Neural cell (in vitro differentiated cells): ENCODE measurements around the gene ERN2. TPM values are rescaled to one million over a fixed set of nuclear protein-coding genes. Genes with fewer than 3 reads are reported as not detected.
"Not testable (repeated sequence)": the region's sequence is repeated elsewhere in the genome, so short reads cannot be mapped to it uniquely, and the experiment has no call there.

Experiments used
- H2AFZ ChIP-seq: fragments of 200-600, 300-800 bp; sonication (generic), shearing (Covaris generic); 2 replicates; pipeline ENCODE4 v1.6.0; 2014; ENCODE audit warnings: low read depth, mild to moderate bottlenecking, antibody characterized with exemption, low read length, moderate library complexity
- H3F3A ChIP-seq: fragments of 200-600 bp; shearing (Covaris generic); 2 replicates; pipeline ENCODE4 v1.6.1; 2016; ENCODE audit warnings: mild to moderate bottlenecking, moderate library complexity, mixed read lengths, antibody characterized with exemption, low read length; ENCODE audit not compliant: insufficient read depth, poor library complexity, severe bottlenecking
- H3K27ac ChIP-seq: fragments of 200-600, 300-800 bp; sonication (generic), shearing (Covaris generic); 2 replicates; pipeline ENCODE4 v1.5.1; 2014; ENCODE audit warnings: mild to moderate bottlenecking, low read length, moderate library complexity
- H3K27me3 ChIP-seq: fragments of 300-800, 200-600 bp; sonication (generic), shearing (Covaris generic); 2 replicates; pipeline ENCODE4 v1.6.0; 2014; ENCODE audit warnings: mild to moderate bottlenecking, low read depth, low read length, moderate library complexity; ENCODE audit not compliant: insufficient read depth
- H3K36me3 ChIP-seq: fragments of 300-800, 200-600 bp; sonication (generic), shearing (Covaris generic); 2 replicates; pipeline ENCODE4 v1.5.1; 2014; ENCODE audit warnings: mild to moderate bottlenecking, antibody characterized with exemption, low read length, moderate library complexity; ENCODE audit not compliant: insufficient read depth
- H3K4me2 ChIP-seq: fragments of 300-800, 200-600 bp; sonication (generic), shearing (Covaris generic); 2 replicates; pipeline ENCODE4 v1.6.0; 2014; ENCODE audit warnings: mild to moderate bottlenecking, low read length
- H3K4me3 ChIP-seq: fragments of 300-800, 200-600 bp; sonication (generic), shearing (Covaris generic); 2 replicates; pipeline ENCODE4 v1.5.1; 2014; ENCODE audit warnings: mild to moderate bottlenecking, low read length, moderate library complexity
- H3K79me2 ChIP-seq: fragments of 200-600 bp; shearing (Covaris generic); replicated peaks from 2 replicates; pipeline ENCODE4 v1.6.0; 2014; ENCODE audit warnings: mild to moderate bottlenecking, low read length, moderate library complexity; ENCODE audit not compliant: insufficient read depth
- H3K9ac ChIP-seq: fragments of 300-800, 200-600 bp; sonication (generic), shearing (Covaris generic); 2 replicates; pipeline ENCODE4 v1.6.1; 2016; ENCODE audit warnings: mild to moderate bottlenecking, low read length, mixed read lengths
- H3K9me2 ChIP-seq: fragments of 200-600 bp; shearing (Covaris generic); 2 replicates; pipeline ENCODE4 v1.6.1; 2016; ENCODE audit warnings: mild to moderate bottlenecking, low read length, mixed read lengths; ENCODE audit not compliant: insufficient read depth
- H3K9me3 ChIP-seq: fragments of 200-600, 300-800 bp; sonication (generic), shearing (Covaris generic); 2 replicates; pipeline ENCODE4 v1.6.1; 2016; ENCODE audit warnings: mild to moderate bottlenecking, mixed run types, low read length, moderate library complexity, mixed read lengths
- H4K20me1 ChIP-seq: fragments of 200-600 bp; shearing (Covaris generic); 2 replicates; pipeline ENCODE4 v1.6.1; 2016; ENCODE audit warnings: mild to moderate bottlenecking, mixed run types; ENCODE audit not compliant: insufficient read depth
- EP300 ChIP-seq: fragments of 450-650 bp; conservative IDR thresholded peaks from 2 replicates; pipeline ENCODE4 v1.6.1; 2014; ENCODE audit warnings: antibody characterized with exemption, mild to moderate bottlenecking, moderate library complexity; ENCODE audit not compliant: poor library complexity, severe bottlenecking
- EZH2 ChIP-seq: fragments of 200-600, 300-800 bp; shearing (Covaris generic), sonication (generic); IDR thresholded peaks from 2 replicates; pipeline ENCODE4 v1.6.1; 2014; ENCODE audit warnings: antibody characterized with exemption, low read length, borderline replicate concordance, mild to moderate bottlenecking; ENCODE audit not compliant: insufficient read depth, poor library complexity, severe bottlenecking
- MXI1 ChIP-seq: fragments of 450-650 bp; conservative IDR thresholded peaks from 2 replicates; pipeline ENCODE4 v1.6.1; 2014; ENCODE audit warnings: antibody characterized with exemption, mild to moderate bottlenecking; ENCODE audit not compliant: poor library complexity, severe bottlenecking
- POLR2AphosphoS5 ChIP-seq: IDR thresholded peaks from 2 replicates; pipeline ENCODE4 v1.6.1; 2012
- RAD21 ChIP-seq: fragments of 450-650 bp; conservative IDR thresholded peaks from 2 replicates; pipeline ENCODE4 v1.6.1; 2014; ENCODE audit warnings: antibody characterized with exemption, mild to moderate bottlenecking, moderate library complexity
- SMC3 ChIP-seq: fragments of 450-650 bp; conservative IDR thresholded peaks from 2 replicates; pipeline ENCODE4 v1.6.1; 2014; ENCODE audit warnings: antibody characterized with exemption, mild to moderate bottlenecking, moderate library complexity; ENCODE audit not compliant: poor library complexity
- TAF1 ChIP-seq: IDR thresholded peaks from 2 replicates; pipeline ENCODE4 v1.6.1; 2012; ENCODE audit warnings: low read depth
- polyA plus RNA-seq: library from polyadenylated mRNA; depleted of rRNA; stranded (reverse); fragments of >200 nt; gene quantifications from 2 replicates; pipeline ENCODE4 v1.2.3, GENCODE V29; 2014
- TF ChIP-seq, protein P1 (sequence below): fragments of 450-650 bp; IDR thresholded peaks from 2 replicates; pipeline ENCODE4 v1.5.1; 2014; ENCODE audit warnings: antibody characterized with exemption, mild to moderate bottlenecking, moderate library complexity; ENCODE audit not compliant: poor library complexity, severe bottlenecking
- TF ChIP-seq, protein P2 (sequence below): IDR thresholded peaks from 2 replicates; pipeline ENCODE4 v1.6.1; 2012; ENCODE audit warnings: borderline replicate concordance

The ERN2 gene
- polyA plus RNA-seq, 1 donor from 2014 or later, result not detected

- not testable (repeated sequence) for H3K9ac ChIP-seq, H3K79me2 ChIP-seq, H3F3A ChIP-seq, H3K4me2 ChIP-seq, H2AFZ ChIP-seq, H3K36me3 ChIP-seq, H3K4me3 ChIP-seq, H3K27me3 ChIP-seq, H4K20me1 ChIP-seq, H3K9me2 ChIP-seq, H3K27ac ChIP-seq, H3K9me3 ChIP-seq
Measured at GRCh38 chr16:23737423-23738028, 24.5 kb upstream of the ERN2 start.

- no peaks in the 10 kb centered on the region for H3K9me2 ChIP-seq
- H3K27me3 ChIP-seq, result no peaks in the 10 kb centered on the region
- H4K20me1 ChIP-seq, result no peaks in the 10 kb centered on the region
- no peaks in the 10 kb centered on the region for H3K79me2 ChIP-seq
- no peak overlapping the region for H3K4me3 ChIP-seq
- no peaks in the 10 kb centered on the region for H3K9me3 ChIP-seq
- no peaks in the 10 kb centered on the region for H3K36me3 ChIP-seq
- TF ChIP-seq, protein P1, sequence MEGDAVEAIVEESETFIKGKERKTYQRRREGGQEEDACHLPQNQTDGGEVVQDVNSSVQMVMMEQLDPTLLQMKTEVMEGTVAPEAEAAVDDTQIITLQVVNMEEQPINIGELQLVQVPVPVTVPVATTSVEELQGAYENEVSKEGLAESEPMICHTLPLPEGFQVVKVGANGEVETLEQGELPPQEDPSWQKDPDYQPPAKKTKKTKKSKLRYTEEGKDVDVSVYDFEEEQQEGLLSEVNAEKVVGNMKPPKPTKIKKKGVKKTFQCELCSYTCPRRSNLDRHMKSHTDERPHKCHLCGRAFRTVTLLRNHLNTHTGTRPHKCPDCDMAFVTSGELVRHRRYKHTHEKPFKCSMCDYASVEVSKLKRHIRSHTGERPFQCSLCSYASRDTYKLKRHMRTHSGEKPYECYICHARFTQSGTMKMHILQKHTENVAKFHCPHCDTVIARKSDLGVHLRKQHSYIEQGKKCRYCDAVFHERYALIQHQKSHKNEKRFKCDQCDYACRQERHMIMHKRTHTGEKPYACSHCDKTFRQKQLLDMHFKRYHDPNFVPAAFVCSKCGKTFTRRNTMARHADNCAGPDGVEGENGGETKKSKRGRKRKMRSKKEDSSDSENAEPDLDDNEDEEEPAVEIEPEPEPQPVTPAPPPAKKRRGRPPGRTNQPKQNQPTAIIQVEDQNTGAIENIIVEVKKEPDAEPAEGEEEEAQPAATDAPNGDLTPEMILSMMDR, result no peak
- TF ChIP-seq RAD21 (no peak), TAF1 (no peak), POLR2AphosphoS5 (no peak), MXI1 (no peak)
- no peaks in the 10 kb centered on the region for H3F3A ChIP-seq
- H3K4me2 ChIP-seq, result no peak overlapping the region
- no peak overlapping the region for H3K9ac ChIP-seq
- H2AFZ ChIP-seq, result no peak overlapping the region
- no peak overlapping the region for H3K27ac ChIP-seq
Measured at GRCh38 chr16:23734176-23734893, 21.3 kb upstream of the ERN2 start.

DNA sequence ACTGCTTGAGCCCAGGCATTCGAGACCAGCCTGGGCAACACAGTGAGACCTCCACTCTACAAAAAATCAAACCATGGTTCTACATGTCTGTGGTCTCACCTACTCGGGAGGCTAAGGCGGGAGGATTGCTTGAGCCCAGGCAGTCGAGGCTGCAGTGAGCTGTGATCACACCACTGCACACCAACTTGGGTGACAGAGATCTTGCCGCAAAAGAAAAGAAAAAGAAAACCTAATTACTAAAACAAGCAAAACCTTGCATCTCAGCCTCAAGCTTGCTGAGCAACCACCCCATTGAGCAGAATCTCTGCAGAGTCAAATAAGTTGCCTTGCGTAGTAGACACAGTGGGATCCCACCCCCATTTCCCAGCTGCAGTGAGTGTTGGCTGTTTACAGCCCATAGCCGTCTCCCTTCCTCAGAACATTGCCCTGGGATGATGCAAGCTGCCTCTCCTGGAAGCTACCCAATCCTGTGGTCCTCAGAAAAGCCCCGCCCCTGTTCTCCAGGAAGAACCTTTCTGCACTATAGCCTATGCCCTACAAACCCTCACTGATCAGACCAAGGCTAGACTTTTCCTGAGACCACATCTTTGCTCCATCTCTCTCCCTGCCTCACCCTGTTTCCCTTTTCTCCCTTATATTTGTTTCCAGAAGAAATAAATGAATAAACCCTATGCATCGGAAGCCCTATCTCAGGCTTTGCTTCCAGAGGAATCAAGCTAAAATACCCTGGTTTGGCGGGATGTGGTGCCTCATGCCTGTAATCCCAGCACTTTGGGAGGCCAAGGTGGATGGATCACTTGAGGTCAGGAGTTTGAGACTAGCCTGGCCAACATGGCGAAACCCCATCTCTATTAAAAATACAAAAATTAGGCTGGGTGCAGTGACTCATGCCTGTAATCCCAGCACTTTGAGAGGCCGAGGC is 16.7 kb upstream of the ERN2 start:
- H3K27ac ChIP-seq, result no peak overlapping the region
- H3K4me2 ChIP-seq, result no peak overlapping the region
- no peak overlapping the region for H2AFZ ChIP-seq
- H3K79me2 ChIP-seq, result no peaks in the 10 kb centered on the region
- no peaks in the 10 kb centered on the region for H3K27me3 ChIP-seq
- no peak overlapping the region for H3K4me3 ChIP-seq
- H4K20me1 ChIP-seq, result no peaks in the 10 kb centered on the region
- no peaks in the 10 kb centered on the region for H3K9me2 ChIP-seq
- no peaks in the 10 kb centered on the region for H3K9me3 ChIP-seq
- H3F3A ChIP-seq, result no peaks in the 10 kb centered on the region
- no peak overlapping the region for H3K9ac ChIP-seq
- TF ChIP-seq EZH2, result no peak
- TF ChIP-seq EP300, result no peak
- TF ChIP-seq TAF1, result no peak
- TF ChIP-seq MXI1, result no peak
- TF ChIP-seq, protein P2, sequence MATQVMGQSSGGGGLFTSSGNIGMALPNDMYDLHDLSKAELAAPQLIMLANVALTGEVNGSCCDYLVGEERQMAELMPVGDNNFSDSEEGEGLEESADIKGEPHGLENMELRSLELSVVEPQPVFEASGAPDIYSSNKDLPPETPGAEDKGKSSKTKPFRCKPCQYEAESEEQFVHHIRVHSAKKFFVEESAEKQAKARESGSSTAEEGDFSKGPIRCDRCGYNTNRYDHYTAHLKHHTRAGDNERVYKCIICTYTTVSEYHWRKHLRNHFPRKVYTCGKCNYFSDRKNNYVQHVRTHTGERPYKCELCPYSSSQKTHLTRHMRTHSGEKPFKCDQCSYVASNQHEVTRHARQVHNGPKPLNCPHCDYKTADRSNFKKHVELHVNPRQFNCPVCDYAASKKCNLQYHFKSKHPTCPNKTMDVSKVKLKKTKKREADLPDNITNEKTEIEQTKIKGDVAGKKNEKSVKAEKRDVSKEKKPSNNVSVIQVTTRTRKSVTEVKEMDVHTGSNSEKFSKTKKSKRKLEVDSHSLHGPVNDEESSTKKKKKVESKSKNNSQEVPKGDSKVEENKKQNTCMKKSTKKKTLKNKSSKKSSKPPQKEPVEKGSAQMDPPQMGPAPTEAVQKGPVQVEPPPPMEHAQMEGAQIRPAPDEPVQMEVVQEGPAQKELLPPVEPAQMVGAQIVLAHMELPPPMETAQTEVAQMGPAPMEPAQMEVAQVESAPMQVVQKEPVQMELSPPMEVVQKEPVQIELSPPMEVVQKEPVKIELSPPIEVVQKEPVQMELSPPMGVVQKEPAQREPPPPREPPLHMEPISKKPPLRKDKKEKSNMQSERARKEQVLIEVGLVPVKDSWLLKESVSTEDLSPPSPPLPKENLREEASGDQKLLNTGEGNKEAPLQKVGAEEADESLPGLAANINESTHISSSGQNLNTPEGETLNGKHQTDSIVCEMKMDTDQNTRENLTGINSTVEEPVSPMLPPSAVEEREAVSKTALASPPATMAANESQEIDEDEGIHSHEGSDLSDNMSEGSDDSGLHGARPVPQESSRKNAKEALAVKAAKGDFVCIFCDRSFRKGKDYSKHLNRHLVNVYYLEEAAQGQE, result no peak
- no peak for TF ChIP-seq RAD21
- no peak for TF ChIP-seq POLR2AphosphoS5
- no peak for TF ChIP-seq SMC3
- TF ChIP-seq, protein P1, result no peak
- no peaks in the 10 kb centered on the region for H3K36me3 ChIP-seq
